Measurements from ENCODE around the gene FBRSL1.

Gene FBRSL1

GRCh38 chr12:132505852-132506219 lies 15.9 kb downstream of the FBRSL1 start:
- H3K4me3 ChIP-seq (ENCODE audit: low read depth, low read length) = no peak overlapping the region
- no peak for DNase-seq (ENCODE audit: low read depth)
- no peak for TF ChIP-seq CTCF (IDR thresholded peaks at IDR 0.05; ENCODE audit: low read depth, low read length, missing control alignments)
- in situ Hi-C loops (cut with HindIII; ENCODE audit: low sequenced_read_pairs) = no loop called here

GRCh38 chr12:132506328-132507160 lies 16.6 kb downstream of the FBRSL1 start:
- in situ Hi-C loops (cut with HindIII; ENCODE audit: low sequenced_read_pairs) = no loop called here
- no peak for DNase-seq (ENCODE audit: low read depth)
- no peak for TF ChIP-seq CTCF (IDR thresholded peaks at IDR 0.05; ENCODE audit: low read depth, low read length, missing control alignments)
- H3K4me3 ChIP-seq (ENCODE audit: low read depth, low read length) = no peak overlapping the region

- in situ Hi-C loops (cut with HindIII; ENCODE audit: low sequenced_read_pairs) = no loop called here
- H3K4me3 ChIP-seq (ENCODE audit: low read depth, low read length) = no peak overlapping the region
- no peak for TF ChIP-seq CTCF (IDR thresholded peaks at IDR 0.05; ENCODE audit: low read depth, low read length, missing control alignments)
- DNase-seq (ENCODE audit: low read depth) = no peak
Measured at GRCh38 chr12:132507161-132507538, 17.2 kb downstream of the FBRSL1 start.

GRCh38 chr12:132507656-132508490 lies 17.9 kb downstream of the FBRSL1 start:
- in situ Hi-C loops (cut with HindIII; ENCODE audit: low sequenced_read_pairs) = no loop called here
- no peak overlapping the region for H3K4me3 ChIP-seq (ENCODE audit: low read depth, low read length)
- no peak for DNase-seq (ENCODE audit: low read depth)
- no peak for TF ChIP-seq CTCF (IDR thresholded peaks at IDR 0.05; ENCODE audit: low read depth, low read length, missing control alignments)

- in situ Hi-C loops (cut with HindIII; ENCODE audit: low sequenced_read_pairs) = no loop called here
- H3K4me3 ChIP-seq (ENCODE audit: low read depth, low read length) = no peak overlapping the region
- DNase-seq (ENCODE audit: low read depth) = no peak
- TF ChIP-seq CTCF (IDR thresholded peaks at IDR 0.05; ENCODE audit: low read depth, low read length, missing control alignments) = no peak
Measured at GRCh38 chr12:132508491-132508740, 18.5 kb downstream of the FBRSL1 start.

GRCh38 chr12:132508860-132509732 lies 19.1 kb downstream of the FBRSL1 start:
- DNase-seq (ENCODE audit: low read depth) = no peak
- H3K4me3 ChIP-seq (ENCODE audit: low read depth, low read length) = no peak overlapping the region
- TF ChIP-seq CTCF (IDR thresholded peaks at IDR 0.05; ENCODE audit: low read depth, low read length, missing control alignments) = no peak
- in situ Hi-C loops (cut with HindIII; ENCODE audit: low sequenced_read_pairs) = no loop called here

Data from astrocyte of the cerebellum (primary cell).